HCT116 (cell line): ENCODE measurements around the gene CASZ1. TPM values are rescaled to one million over a fixed set of nuclear protein-coding genes. Genes with fewer than 3 reads are reported as not detected.

Source experiments
- ATAC-seq: fragments of 200-7000 bp; cut with Tn5 transposase; 2 replicates; pipeline ENCODE4 v1.9.1; 2020; ENCODE audit warnings: mild to moderate bottlenecking, moderate library complexity
- BruUV-seq: library from RNA; stranded (reverse); fragments of 400-500 nt; replicated peaks from 2 replicates; lab custom pipeline; 2021; lab: Mats Ljungman, UMichigan
- CTCF ChIA-PET: fragments of 300-600 bp; sonication (Branson Sonifier 250); formaldehyde crosslinking; loops from one replicate; lab custom pipeline; 2021; ENCODE audit warnings: antibody characterized with exemption; lab: Charles Lee
- POLR2A ChIA-PET: fragments of 300-600, 350-600 bp; sonication (Branson Sonifier 250); formaldehyde crosslinking; loops from one replicate; lab custom pipeline; 2021; ENCODE audit warnings: antibody characterized with exemption; lab: Charles Lee
- RAD21 ChIA-PET, 2 experiments: fragments of 300-600 bp; sonication (Branson Sonifier 250); formaldehyde crosslinking; loops; one replicate each; lab custom pipeline; 2023; ENCODE audit warnings: low total read pairs in 2 of 2; ENCODE audit not compliant: uncharacterized antibody in 2 of 2, unreplicated experiment in 2 of 2, low non-redundant PET in 1 of 2; lab: Charles Lee
- DNase-seq: peaks from one replicate; pipeline ENCODE4 v3.0.0-alpha.2; 2010; ENCODE audit warnings: low read depth, low spot score
- H2AFZ ChIP-seq: fragments of 200-600 bp; shearing (Covaris generic), sonication (generic); 2 replicates; pipeline ENCODE4 v1.6.1; 2017; ENCODE audit warnings: low read depth, mixed run types, mixed read lengths, antibody characterized with exemption, low read length; ENCODE audit not compliant: poor library complexity, severe bottlenecking
- H3K27ac ChIP-seq: 2 replicates; pipeline ENCODE4 v1.5.1; 2012; ENCODE audit warnings: low read depth, low read length
- H3K27me3 ChIP-seq: fragments of 200-600 bp; sonication (generic); 2 replicates; pipeline ENCODE4 v1.6.1; 2016; ENCODE audit warnings: mixed run types, low read length, mixed read lengths; ENCODE audit not compliant: insufficient read depth
- H3K36me3 ChIP-seq, 2 experiments: fragments of 200-500 bp in 1 of 2; fragments of 200-600 bp in 1 of 2; sonication (Bioruptor generic) in 1 of 2; sonication (generic) in 1 of 2; 2 replicates each; pipeline versions ENCODE4 v1.5.1 to v1.6.1; 2014 to 2016; ENCODE audit warnings: low read length in 2 of 2, inconsistent platforms in 1 of 2, mixed read lengths in 1 of 2, mixed run types in 1 of 2; ENCODE audit not compliant: insufficient read depth in 2 of 2, control insufficient read depth in 1 of 2
- H3K4me1 ChIP-seq, 2 experiments: fragments of 200-600 bp in 1 of 2; sonication (generic) in 1 of 2; 2 replicates each; pipeline versions ENCODE4 v1.5.1 to v1.6.1; 2012 to 2017; ENCODE audit warnings: low read length in 2 of 2, inconsistent platforms in 1 of 2, mild to moderate bottlenecking in 1 of 2, mixed read lengths in 1 of 2, mixed run types in 1 of 2, moderate library complexity in 1 of 2; ENCODE audit not compliant: insufficient read depth in 2 of 2, control insufficient read depth in 1 of 2
- H3K4me2 ChIP-seq: fragments of 200-600 bp; sonication (generic); 2 replicates; pipeline ENCODE4 v1.6.1; 2017; ENCODE audit warnings: mixed run types, low read length, mixed read lengths
- H3K4me3 ChIP-seq, 2 experiments: fragments of 200-600 bp in 1 of 2; sonication (generic) in 1 of 2; replicated peaks in 1 of 2; 2 replicates each; pipeline ENCODE4 v1.5.1; 2011 to 2016; ENCODE audit warnings: low read length in 2 of 2, control low read depth in 1 of 2, low read depth in 1 of 2, mild to moderate bottlenecking in 1 of 2, mixed read lengths in 1 of 2, mixed run types in 1 of 2
- H3K79me2 ChIP-seq: fragments of 200-600 bp; sonication (generic); 2 replicates; pipeline ENCODE4 v1.6.1; 2017; ENCODE audit warnings: mild to moderate bottlenecking, mixed run types, low read length, moderate library complexity, mixed read lengths; ENCODE audit not compliant: insufficient read depth
- H3K9ac ChIP-seq: fragments of 200-600 bp; sonication (generic); 2 replicates; pipeline ENCODE4 v1.6.1; 2016; ENCODE audit warnings: low read length, mixed read lengths
- H3K9me2 ChIP-seq: fragments of 200-600 bp; sonication (generic), shearing (Covaris generic); 2 replicates; pipeline ENCODE4 v1.6.1; 2017; ENCODE audit warnings: mixed run types, mild to moderate bottlenecking, moderate library complexity; ENCODE audit not compliant: insufficient read depth
- H3K9me3 ChIP-seq, 2 experiments: fragments of 200-500 bp in 1 of 2; fragments of 200-600 bp in 1 of 2; sonication (Bioruptor generic) in 1 of 2; sonication (generic) in 1 of 2; 2 replicates each; pipeline ENCODE4 v1.6.1; 2014 to 2017; ENCODE audit warnings: low read length in 2 of 2, mixed read lengths in 2 of 2, inconsistent platforms in 1 of 2, low read depth in 1 of 2, mild to moderate bottlenecking in 1 of 2, mixed run types in 1 of 2, moderate library complexity in 1 of 2; ENCODE audit not compliant: control insufficient read depth in 1 of 2, insufficient read depth in 1 of 2
- H4K20me1 ChIP-seq: fragments of 200-600 bp; sonication (generic), shearing (Covaris generic); 2 replicates; pipeline ENCODE4 v1.6.1; 2017; ENCODE audit warnings: mixed run types, mild to moderate bottlenecking, moderate library complexity; ENCODE audit not compliant: insufficient read depth
- ATF3 ChIP-seq: IDR thresholded peaks from 2 replicates; pipeline ENCODE4 v1.6.1; 2012
- CBX3 ChIP-seq: IDR thresholded peaks from 2 replicates; pipeline ENCODE4 v1.6.1; 2012; ENCODE audit warnings: low read depth
- CEBPB ChIP-seq: IDR thresholded peaks from 2 replicates; pipeline ENCODE4 v1.6.1; 2012; ENCODE audit warnings: low read depth
- EGR1 ChIP-seq: IDR thresholded peaks from 2 replicates; pipeline ENCODE4 v1.6.1; 2012; ENCODE audit warnings: low read depth
- ELF1 ChIP-seq: IDR thresholded peaks from 2 replicates; pipeline ENCODE4 v1.6.1; 2012; ENCODE audit warnings: low read depth, borderline replicate concordance
- EZH2 ChIP-seq: fragments of 200-600 bp; sonication (generic); IDR thresholded peaks from 2 replicates; pipeline ENCODE4 v1.6.1; 2017; ENCODE audit warnings: antibody characterized with exemption, mixed run types
- EZH2phosphoT487 ChIP-seq: fragments of 200-600 bp; IDR thresholded peaks from 2 replicates; pipeline ENCODE4 v1.6.1; 2018; ENCODE audit warnings: antibody characterized with exemption, borderline replicate concordance
- FOSL1 ChIP-seq: IDR thresholded peaks from 2 replicates; pipeline ENCODE4 v1.6.1; 2012; ENCODE audit warnings: low read depth
- POLR2A ChIP-seq: IDR thresholded peaks from 2 replicates; pipeline ENCODE4 v1.7.0; 2011; ENCODE audit warnings: borderline replicate concordance; ENCODE audit not compliant: insufficient read depth, insufficient read length; ENCODE audit errors: extremely low read depth
- POLR2AphosphoS5 ChIP-seq: IDR thresholded peaks from 2 replicates; pipeline ENCODE4 v1.6.1; 2011; ENCODE audit warnings: mild to moderate bottlenecking, low read depth, low read length, moderate library complexity
- RAD21 ChIP-seq: IDR thresholded peaks from 2 replicates; pipeline ENCODE4 v1.6.1; 2012; ENCODE audit warnings: low read depth, mild to moderate bottlenecking
- REST ChIP-seq: IDR thresholded peaks from 2 replicates; pipeline ENCODE4 v1.6.1; 2012; ENCODE audit warnings: low read depth
- SP1 ChIP-seq: IDR thresholded peaks from 2 replicates; pipeline ENCODE4 v1.6.1; 2012; ENCODE audit warnings: low read depth
- SRF ChIP-seq: IDR thresholded peaks from 2 replicates; pipeline ENCODE4 v1.6.1; 2012; ENCODE audit warnings: low read depth
- TCF7L2 ChIP-seq: IDR thresholded peaks from 2 replicates; pipeline ENCODE4 v1.7.0; 2011; ENCODE audit warnings: borderline replicate concordance, inconsistent platforms; ENCODE audit not compliant: insufficient read depth, insufficient read length; ENCODE audit errors: extremely low read depth
- YY1 ChIP-seq: IDR thresholded peaks from 2 replicates; pipeline ENCODE4 v1.6.1; 2011; ENCODE audit warnings: low read length, low read depth, moderate library complexity, mild to moderate bottlenecking; ENCODE audit not compliant: insufficient replicate concordance; ENCODE audit errors: extremely low read depth
- ZFX ChIP-seq: fragments of 450-650 bp; IDR thresholded peaks from 2 replicates; pipeline ENCODE4 v1.6.1; 2017
- ZNF274 ChIP-seq: fragments of 200-500 bp; sonication (Bioruptor generic); IDR thresholded peaks from 2 replicates; pipeline ENCODE4 v1.6.1; 2014; ENCODE audit warnings: mild to moderate bottlenecking, low read depth, low read length, inconsistent platforms
- intact Hi-C: fragments of 100-400 bp; cut with micrococcal nuclease; formaldehyde crosslinking; loops from 2 replicates; pipeline ENCODE4 v1.10.0; 2022
- total RNA-seq: library from RNA; stranded (reverse); gene quantifications from one replicate; pipeline ENCODE4 v1.2.1, GENCODE V29; 2021; ENCODE audit not compliant: unreplicated experiment

The CASZ1 gene
- total RNA-seq, 1 experiment from 2014 or later, result 7.7 TPM

GRCh38 chr1:10671090-10671489 is 125.4 kb downstream of the CASZ1 start (continued):
- TF ChIP-seq REST (no peak), TCF7L2 (no peak)

- Histone ChIP-seq H3K79me2 (no peaks in the 10 kb centered on the region), H3K4me3 (no peak overlapping the region), H2AFZ (no peak overlapping the region), H3K9me2 (no peaks in the 10 kb centered on the region), H4K20me1 (no peaks in the 10 kb centered on the region), H3K27ac (no peak overlapping the region), H3K36me3 (no peaks in the 10 kb centered on the region), H3K9ac (no peak overlapping the region), H3K4me1 (no peaks in the 10 kb centered on the region), H3K4me2 (no peak overlapping the region), H3K27me3 (no peaks in the 10 kb centered on the region), H3K9me3 (no peaks in the 10 kb centered on the region)
- BruUV-seq, result no TSS peak
- DNase-seq (no peak), ATAC-seq (no peak)
- CTCF ChIA-PET, result no interaction called here
- intact Hi-C loops, result loop anchor here (5.0 kb wide), 1 partner anchor 197 kb away; no protein-coding TSS in a partner anchor
- POLR2A ChIA-PET, result no interaction called here
- RAD21 ChIA-PET, result no interaction called here
- no peak for TF ChIP-seq SRF
- TF ChIP-seq EGR1, result no peak
- no peak for TF ChIP-seq RAD21
- TF ChIP-seq ATF3, result no peak
- no peak for TF ChIP-seq POLR2A
- no peak for TF ChIP-seq EZH2phosphoT487
- no peak for TF ChIP-seq YY1
- no peak for TF ChIP-seq CBX3
- TF ChIP-seq ZFX, result no peak
- no peak for TF ChIP-seq ZNF274
- no peak for TF ChIP-seq TCF7L2
- TF ChIP-seq REST, result no peak
- no peak for TF ChIP-seq CEBPB
- no peak for TF ChIP-seq ELF1
- TF ChIP-seq SP1, result no peak
- no peak for TF ChIP-seq EZH2
- no peak for TF ChIP-seq FOSL1
- TF ChIP-seq POLR2AphosphoS5, result no peak
Observed at GRCh38 chr1:10670190-10670589, 126.3 kb downstream of the CASZ1 start.
